Amniotic stem cell (primary cell): Measurements from ENCODE around the gene LEUTX.
"Not testable (repeated sequence)": the region's sequence is repeated elsewhere in the genome, so short reads cannot be mapped to it uniquely, and the experiment has no call there.

ENCODE experiments used
- DNase-seq: peaks from one replicate; lab custom pipeline; 2025; lab: John Stamatoyannopoulos, UW

The LEUTX gene

DNA sequence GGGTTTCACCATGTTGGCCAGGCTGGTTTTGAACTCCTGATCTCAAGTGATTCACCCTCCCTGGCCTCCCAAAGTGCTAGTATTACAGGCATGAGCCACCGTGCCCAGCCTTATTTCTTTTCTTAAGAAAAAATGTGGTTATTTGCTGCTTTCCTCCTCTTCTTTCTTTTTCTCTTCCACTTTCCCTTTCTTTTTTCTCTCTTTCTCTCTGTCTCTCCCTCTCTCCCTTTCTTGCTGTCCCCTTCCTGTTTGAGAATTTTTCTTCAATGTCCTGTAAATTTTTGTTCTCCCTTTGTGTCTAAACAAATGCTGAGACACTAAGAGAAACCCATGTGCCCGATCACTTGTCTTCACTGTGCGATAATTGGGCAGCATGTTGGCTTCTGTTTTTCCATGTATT, 2.2 kb downstream of the LEUTX start:
- DNase-seq = no peak

DNA sequence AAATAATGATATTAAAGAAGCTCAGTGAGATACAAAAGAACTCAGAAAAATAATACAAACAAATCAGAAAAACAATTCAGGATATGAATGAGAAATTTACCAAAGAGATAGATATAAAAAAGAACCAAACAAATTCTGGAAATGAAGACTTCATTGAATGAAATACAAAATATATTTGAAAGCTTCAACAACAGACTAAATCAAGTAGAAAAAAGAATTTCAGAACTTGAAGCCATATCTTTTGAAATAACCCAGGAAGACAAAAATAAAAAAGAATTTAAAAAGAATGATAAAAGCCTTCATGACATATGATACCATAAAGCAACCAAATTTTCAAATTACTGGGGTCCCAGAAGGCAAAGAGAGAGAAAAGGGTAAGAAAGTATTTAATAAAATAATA, 9.6 kb downstream of the LEUTX start:
- DNase-seq = no peak

DNA sequence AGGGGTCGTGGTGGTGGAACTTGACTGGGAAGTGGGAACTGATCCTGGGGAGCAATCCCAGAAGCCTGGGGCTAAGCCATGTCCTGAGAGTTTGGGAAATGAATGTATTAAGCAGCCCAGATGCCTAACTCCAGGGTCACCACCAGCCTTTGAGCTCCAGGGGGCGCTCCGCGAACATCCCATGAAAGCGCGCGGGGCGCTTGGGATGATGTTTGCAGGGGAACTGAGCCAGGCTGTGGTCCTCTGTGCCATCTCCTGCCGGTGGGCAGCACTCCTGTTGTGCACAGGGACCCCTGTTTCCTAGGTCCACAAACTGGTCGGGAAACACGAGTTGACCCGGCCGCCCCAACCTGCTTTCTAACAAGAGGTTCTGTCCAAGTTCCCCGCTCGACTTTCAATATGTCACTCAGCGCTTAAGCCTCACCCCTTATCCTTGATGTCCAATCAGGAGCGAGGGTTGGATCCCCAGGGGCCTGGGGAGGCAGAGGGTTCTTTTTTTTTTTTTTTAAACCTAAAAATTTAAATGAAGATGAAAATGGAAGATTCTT, 14.4 kb downstream of the LEUTX start:
- DNase-seq = peak; percentile 77

DNA sequence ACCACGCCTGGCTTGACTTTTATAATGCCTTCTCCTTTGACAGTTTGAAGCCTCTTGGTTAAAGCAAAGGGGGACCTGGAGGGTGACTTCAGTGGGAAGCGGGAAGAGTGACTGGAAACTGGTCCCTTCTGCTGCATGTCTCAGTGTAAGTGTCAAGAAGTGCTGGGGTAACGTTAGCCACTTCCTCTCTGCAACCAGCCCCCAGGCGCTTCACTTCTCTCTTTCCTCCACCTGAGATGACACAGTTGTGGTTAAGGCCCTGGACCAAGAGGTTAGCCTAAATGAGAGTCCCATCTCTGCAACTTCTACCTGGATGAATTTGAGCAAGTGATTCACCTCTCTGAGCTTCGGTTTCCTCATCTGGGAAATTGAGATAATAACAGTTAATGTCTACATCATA, 16.3 kb downstream of the LEUTX start:
- no peak for DNase-seq

DNA sequence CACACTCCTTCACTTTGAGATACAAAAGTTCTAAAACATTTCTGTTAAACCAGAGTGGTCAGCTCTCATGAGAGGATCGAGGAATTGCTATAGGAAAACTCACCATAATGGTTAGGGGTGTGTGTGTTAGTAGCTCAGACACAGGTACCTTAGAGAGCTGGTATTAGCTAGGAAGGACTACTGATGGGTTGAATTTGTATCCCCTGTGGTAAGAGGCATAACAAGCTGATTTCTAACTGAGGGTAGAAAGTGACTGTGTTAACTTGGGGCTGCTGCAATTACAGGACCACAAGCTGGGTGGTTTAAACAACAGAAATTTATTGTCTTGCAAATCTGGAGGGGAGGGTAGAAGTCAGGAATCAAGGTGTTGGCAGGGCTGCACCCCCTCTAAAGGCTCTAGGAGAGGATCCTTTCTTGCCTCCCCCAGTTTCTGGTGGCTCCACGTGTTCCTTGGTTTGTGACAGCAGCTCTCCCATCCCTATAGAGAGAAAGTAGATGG, 17.4 kb downstream of the LEUTX start:
- no peak for DNase-seq

DNA sequence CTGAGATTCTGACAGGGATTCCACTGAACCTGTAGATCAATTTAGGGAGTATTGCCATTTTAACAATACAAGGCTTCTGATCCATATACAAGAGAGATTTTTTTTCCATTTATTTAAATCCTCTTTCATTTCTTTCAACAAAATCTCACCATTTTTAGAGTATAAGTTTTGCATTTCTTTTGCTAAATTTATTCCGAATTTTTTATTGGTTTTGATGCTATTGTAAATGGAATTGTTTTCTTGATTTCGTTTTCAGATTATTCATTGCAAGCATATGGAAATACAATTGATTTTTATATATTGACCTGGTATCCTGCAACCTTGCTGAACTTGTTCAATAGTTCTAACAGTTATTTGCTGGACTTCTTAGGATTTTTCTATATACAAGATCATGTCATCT, 18.4 kb downstream of the LEUTX start:
- DNase-seq = no peak

DNA sequence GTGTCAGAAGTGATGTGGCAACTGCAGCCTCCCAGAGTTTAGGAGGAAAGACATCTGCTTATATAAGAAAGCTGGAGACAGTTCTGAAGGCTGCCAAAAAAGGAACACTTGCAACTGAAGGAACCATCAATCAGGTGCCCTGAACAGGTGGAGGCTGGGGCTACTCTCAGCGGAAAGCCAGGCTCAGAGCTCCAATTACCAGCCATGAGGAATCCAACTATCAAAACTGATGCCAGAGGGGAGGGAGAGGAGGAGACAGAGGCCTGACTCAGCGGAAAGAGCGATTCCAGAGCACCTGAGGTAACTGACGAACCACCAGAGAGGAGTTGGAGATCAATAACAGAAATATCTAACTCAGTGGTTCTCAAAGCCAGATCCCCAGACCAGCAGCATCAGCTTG, 24.3 kb downstream of the LEUTX start:
- DNase-seq = no peak

DNA sequence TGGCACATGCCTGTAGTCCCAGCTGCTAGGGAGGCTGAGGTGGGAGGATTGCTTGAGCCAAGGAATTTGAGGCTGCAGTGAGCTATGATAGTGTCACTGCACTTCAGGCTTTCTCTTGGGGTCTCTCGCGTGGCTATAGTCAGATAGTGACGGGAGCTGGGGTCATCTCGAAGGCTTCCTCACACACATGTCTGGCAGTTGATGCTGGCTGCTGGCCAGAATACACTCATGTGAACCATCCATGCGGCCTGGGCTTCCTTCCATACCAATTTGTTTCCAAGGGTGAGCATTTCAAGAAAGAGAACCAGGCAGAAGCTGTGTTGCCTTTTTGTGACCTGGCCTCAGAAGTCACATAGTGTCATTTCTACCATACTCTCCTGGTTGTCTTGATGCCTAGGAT, 26.4 kb downstream of the LEUTX start:
- no peak for DNase-seq

DNA sequence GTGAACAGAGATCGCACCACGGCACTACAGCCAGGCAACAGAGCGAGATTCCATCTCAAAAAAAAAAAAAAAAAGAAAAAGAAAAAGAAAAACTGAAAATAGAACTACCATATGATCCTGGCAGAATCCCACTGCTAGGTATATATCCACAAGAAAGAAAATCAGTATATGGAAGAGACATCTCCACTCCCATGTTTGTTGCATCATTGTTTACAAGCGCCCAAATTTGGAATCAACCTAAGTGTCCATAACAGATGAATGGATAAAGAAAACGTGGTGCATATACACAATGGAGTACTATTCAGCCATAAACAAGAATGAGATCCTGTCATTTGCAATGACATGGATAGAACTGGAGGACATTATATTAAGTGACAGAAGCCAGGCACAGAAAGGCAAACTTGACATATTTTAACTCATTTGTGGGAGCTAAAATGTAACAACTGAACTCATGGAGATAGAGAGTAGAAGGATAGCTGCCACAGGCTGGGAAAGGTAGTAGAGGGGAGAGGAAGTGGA, 29.3 kb downstream of the LEUTX start:
- no peak for DNase-seq

DNA sequence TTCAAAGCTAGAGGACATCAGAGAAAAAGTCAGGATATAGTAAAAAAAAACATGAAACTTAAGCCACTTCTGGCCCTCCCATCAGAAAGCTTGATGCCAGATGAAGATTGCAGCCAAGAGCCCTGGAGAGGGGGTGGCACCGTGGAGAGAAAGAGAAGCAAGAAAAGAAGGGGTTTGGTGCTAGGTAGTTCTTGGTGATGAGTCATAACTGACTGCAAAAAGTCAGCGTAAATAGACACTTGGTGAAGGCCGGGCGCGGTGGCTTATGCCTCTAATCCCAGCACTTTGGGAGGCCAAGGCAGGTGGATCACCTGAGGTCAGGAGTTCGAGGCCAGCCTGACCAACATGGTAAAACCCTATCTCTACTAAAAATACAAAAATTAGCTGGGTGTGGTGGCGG, 30.0 kb downstream of the LEUTX start:
- DNase-seq = not testable (repeated sequence)

DNA sequence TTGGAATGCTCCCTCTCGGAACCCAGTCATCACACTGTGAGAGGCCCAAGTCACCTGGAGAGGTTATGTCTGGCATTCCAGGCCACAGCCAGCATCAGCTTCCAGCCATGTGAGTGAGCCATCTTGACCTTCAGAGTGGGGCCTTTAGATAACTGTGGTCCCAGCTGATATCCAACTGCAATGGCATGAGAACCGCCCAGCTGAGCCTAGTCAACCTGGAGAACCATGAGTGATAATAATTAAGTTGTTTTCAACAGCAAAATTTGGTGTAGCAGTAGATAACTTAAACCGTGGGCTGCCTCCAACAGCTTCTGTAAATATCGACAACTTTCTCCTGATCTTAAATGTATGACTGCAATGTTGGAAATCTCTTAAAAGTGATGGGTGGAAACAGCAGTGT, 30.7 kb downstream of the LEUTX start:
- no peak for DNase-seq

DNA sequence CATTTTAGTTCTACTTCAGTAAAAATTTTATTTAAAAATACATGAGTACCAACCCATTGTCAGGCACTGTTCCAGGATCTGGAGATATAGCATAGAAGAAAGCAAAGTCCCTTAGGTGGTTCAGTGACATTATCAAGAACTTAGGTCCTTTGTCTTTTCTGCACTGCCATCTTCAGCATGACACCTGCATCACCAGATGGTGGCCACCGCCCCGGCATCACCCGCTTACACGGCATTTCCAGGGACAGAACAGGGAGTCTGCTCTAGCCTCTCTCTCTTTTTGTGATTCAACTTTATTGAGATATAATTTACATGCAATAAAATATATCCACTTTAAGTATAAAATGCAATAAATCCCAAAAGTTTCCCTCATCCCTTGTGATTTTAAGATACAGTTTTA, 31.8 kb downstream of the LEUTX start:
- DNase-seq = no peak

DNA sequence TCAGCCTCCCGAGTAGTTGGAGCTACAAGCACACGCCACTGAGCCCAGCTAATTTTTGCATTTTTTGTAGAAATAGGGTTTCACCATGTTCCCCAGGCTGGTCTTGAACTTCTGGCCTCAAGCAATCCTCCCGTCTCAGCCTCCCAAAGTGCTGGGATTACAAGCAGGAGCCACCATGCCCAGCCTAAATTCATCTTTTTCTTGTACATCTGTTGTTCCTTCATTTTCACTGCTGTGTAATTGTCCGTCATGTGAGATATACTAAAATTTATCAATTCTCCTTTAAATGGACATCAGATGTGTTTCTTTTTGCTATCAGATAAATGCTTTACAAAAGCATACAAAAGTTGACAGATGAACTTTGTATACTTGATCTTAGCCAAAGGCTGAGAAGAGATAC, 32.4 kb downstream of the LEUTX start:
- DNase-seq = no peak

DNA sequence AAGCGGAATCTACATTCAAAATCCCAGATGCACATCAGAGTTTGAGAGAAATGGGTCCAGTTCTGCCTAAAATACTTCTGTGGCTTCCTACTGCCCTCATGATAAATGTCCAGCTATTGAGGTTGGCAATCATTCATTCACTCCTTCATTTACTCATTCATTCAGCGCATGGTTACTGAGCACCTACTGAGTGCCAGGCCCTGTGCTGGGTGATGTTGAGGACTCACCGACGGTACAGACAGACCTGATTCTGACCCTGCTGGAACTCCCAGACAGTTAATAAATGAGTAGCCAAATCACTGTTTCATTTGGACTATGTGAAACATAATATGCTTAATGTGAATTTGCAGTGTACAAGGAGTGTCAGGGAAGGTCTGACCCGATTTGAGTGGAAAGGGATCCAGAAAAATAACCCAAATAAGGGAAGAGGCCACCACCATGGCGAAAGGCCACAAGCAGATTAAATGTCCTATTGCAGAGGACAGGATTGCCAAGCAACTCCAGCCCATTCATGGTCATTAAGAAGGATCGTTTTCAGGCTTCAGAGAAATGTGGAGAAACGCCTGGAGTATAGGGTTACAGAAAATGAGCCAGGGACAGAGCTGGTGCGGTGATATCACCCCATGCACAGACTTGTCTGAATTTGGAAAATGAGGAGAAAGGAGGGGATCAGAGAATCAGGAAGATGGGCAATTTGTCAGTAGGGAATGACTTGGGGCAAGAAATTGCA, 34.8 kb downstream of the LEUTX start:
- DNase-seq = no peak

DNA sequence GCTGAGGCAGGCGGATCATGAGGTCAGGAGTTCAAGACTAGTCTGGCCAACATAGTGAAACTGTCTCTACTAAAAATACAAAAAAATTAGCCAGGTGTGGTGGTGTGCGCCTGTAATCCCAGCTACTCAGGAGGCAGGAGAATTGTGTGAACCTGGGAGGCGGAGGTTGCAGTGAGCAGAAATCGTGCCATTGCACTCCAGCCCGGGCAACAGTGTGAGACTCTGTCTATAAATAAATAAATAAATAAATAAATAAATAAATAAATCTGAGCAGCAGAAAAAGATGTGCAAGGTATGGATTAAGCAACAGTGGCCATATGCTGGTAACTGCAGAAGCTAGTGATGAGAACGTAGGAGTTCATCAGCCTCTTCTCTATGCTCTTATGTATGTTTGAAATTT, 35.5 kb downstream of the LEUTX start:
- DNase-seq = not testable (repeated sequence)

DNA sequence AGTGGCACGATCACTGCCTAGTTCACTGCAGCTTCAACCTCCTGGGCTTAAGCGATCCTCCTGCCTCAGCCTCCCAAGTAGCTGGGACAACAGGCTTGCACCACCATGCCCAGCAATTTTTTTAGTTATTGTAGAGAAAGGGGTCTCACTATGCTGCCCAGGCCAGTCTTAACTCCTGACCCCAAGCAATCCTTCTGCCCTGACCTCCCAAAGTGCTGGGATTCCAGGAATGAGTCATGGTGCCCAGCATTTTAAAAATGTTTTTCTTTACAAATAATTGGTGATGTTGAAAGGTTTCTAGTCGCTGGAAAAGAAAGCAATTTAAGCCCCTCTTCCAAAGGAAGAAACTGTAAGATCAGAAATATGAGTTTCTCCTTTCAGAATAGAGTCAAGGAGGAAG, 35.9 kb downstream of the LEUTX start:
- DNase-seq = no peak

DNA sequence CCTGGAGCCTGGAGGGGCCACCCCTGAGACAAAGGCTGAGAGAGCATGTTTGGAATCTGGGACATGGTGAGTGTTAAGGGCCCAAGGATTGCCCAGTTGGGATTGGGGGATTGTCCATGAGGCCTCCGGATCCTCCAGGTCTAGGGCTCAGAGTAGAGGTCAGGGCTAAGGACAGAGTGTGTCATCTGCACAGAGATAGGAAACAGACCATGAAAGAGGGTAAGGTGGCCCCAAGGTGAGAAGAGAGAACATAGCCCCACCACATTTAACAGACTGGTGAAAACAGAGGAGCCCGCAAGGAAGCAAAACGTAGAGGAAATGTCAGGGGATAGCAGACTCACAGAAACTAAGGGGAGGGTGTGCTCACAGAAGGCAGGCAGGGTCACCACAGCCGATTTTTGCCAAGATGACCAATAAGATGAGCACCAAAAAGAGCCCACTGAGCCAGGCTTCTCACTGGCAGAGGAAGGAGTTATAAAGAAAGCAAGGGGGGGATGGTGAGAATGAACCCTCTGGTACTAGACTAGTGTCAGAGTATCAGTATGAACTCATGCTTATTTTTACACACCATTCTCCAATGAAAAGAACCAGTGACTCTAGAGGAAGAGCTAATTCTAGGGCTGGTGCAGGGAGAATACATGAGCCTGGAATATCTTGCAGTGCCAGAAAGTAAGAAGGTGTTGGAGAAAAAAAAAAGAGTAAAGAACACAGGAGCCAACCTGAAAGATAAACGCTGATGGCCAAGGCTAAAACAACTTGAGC, 37.8 kb downstream of the LEUTX start:
- DNase-seq = no peak

DNA sequence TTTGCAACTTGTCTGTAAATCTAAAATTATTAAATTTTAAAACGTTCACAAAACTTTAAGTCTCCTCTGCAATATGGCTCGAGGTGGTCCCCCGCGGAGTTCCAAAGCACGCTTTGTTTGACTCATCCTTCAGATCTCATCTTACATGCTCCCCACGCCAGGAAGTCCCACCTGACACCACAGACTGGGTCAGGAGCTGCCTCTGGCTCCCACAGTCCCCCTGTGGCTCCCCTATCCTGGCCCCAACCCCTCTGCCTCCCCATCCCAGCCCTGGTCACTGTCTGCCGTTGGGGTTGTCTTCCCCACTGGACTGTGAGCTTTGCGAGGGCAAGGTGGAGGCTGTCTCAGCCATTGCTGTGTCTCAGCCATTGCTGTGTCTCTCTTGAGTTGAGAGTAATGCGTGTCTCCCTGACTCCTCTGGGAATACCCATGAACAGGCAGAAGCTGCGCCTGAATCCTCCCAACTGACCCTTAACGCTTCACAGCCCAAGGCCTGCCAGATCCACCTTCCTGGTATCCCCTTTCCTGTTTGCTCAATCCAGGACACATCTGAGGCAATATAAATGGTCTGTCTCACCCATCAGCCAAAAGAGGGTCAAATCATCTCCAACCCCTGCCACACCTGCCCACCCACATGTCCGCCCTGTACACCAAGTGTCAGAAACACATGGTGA, 39.4 kb downstream of the LEUTX start:
- no peak for DNase-seq

DNA sequence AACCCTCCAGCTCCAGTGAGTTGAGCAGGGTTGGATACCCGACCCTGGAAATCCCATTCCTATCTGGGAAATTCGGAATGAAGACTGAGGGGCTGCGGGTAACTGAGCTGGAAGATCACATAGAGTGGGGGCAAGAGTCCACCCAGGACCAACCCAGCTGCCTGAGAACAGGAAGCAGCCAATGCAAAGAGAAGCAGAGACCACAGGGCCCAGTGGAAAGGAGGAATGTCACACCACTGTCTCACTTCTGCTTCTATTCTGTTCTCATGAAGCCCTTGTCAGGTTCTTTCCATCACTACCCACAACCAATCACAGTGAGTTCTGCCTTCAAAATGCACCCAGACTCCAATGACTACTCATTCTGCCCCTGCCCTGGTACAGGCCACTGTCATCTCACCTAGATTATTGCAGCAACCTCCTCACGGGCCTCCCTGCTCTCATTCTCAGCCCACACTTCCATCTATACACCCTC, 40.0 kb downstream of the LEUTX start:
- no peak for DNase-seq

DNA sequence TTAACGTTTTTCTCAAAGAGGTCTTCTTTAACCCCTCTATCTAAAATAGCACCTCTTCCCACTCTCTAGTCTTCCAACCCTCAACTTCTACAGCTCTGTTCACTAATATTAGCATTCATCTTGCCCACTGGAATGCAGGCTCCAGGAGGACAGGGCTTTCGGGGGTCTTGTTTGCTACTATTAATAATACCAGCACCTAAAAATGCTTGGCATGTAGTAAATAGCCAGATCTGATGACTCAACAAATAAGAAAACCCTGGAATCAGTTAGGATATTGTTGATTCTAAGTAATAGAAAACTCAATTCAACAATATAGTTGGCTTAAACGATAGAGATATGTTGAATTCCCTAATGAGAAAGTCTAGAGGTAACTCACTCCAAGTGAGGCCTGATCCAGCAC, 41.1 kb downstream of the LEUTX start:
- no peak for DNase-seq

DNA sequence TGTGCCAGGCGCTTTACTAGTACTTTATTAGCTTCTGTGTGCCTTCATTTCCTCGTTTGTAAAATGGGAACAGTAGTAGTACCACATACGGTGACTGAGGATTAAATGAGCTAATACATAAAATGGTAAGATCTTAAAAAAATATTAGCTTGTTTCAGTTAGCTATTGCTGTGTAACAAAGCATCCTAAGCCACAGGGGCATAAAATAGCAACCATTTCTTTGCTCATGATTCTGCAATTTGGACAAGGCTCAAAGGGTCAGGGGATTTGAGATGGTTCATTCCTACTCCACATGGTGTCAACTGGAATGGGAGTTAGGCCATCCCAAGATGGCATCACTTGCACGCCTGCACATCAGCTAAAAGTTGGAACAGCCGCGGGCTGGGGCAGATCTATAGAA, 42.0 kb downstream of the LEUTX start:
- no peak for DNase-seq

DNA sequence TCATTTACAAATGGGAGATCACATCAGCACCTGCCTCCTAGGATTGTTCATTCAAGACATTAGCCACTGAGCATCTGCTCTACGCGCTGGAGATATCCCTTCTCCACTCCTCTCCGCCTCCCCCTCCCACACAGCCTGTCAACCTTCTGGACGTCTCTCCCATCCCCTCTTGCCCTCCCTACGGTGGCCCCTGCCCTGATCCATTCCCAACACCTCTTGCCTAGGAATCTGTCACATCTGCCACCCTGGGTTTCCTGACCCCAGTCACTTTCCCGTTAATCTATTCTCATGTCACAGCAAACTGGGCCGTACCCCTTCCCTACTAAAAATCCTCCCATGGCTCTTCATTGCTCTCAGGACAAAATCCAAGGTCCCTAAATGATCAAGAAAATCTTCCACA, 45.0 kb downstream of the LEUTX start:
- no peak for DNase-seq
